NCI-H1694 treated with DMSO at 0.1 percent for 48 hours (cell line): Measurements from ENCODE around the gene SPTLC2.
A peak's percentile ranks its signal among the peaks of the same experiment; 100 is the strongest.
"Not testable (repeated sequence)": the region's sequence is repeated elsewhere in the genome, so short reads cannot be mapped to it uniquely, and the experiment has no call there.

Experiments
- DNase-seq: peaks from one replicate; lab custom pipeline; 2025; lab: John Stamatoyannopoulos, UW

SPTLC2 gene, protein sequence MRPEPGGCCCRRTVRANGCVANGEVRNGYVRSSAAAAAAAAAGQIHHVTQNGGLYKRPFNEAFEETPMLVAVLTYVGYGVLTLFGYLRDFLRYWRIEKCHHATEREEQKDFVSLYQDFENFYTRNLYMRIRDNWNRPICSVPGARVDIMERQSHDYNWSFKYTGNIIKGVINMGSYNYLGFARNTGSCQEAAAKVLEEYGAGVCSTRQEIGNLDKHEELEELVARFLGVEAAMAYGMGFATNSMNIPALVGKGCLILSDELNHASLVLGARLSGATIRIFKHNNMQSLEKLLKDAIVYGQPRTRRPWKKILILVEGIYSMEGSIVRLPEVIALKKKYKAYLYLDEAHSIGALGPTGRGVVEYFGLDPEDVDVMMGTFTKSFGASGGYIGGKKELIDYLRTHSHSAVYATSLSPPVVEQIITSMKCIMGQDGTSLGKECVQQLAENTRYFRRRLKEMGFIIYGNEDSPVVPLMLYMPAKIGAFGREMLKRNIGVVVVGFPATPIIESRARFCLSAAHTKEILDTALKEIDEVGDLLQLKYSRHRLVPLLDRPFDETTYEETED

DNA sequence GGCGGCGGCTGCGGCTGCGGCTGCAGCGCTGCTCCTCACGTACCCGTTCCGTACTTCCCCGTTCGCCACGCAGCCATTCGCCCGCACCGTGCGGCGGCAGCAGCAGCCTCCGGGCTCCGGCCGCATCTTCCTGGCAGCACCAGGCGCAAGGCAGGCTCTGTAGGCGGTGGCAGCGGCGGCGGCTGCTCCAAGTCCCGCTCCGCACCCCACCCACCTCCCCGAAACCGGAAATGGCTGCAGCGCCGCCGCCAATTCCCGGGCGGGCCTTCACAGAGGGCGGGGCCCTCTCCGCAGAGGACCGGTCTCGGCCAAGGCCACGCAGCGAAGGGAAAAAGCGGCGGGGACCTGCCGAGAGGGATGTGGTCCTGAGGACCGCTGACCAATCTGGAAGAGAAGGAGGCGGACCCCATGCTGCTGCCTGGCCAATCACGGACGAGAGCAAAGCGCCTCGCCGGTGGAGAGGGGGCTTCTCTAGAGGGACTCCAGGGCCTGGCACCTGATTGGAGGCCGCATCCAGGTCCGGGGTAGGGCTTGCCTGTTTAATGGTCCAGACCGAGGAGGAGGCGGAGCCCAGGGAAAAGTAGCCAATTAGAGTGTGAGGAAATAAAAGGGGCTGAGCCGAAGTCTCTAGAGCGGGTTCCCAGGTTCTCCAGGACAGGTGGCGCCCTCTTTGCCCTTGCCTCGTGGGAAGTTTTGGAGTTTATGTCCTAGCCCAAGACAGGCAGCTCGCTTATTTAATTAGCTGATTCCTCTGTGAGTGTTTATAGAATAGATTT, at the start of gene SPTLC2:
Gene SPTLC2, minus strand, starts transcription at position 184 of the 776 bp plus-strand sequence. Its CDS starts 58 bp downstream, at position 126.
- peak; percentile 100 for DNase-seq

DNA sequence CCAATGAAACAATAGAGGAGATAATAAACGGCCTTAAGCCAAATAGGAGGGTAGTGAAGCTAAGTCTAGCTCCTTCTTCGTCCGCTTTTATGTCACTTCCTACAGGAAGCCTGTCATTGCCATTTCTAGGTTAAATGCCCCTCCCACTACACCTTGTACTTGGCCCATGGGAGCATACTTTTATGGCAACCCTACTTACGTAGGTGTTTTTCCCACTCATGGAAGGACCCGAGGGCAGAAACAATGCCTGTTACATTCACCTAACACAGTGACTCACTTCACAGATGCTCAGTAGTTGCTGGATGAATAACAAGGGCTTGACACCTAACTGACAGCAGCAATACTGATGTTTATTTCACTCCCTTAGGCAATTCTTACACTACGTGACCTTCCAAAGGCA, 46.9 kb upstream of the SPTLC2 start:
- DNase-seq, result peak; percentile 59

DNA sequence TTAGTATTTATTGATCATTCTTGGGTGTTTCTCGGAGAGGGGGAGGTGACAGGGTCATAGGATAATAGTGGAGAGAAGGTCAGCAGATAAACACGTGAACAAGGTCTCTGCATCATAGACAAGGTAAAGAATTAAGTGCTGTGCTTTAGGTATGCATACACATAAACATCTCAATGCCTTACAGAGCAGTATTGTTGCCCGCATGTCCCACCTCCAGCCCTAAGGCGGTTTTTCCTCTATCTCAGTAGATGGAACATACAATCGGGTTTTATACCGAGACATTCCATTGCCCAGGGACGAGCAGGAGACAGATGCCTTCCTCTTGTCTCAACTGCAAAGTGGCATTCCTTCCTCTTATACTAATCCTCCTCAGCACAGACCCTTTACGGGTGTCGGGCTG, 45.1 kb upstream of the SPTLC2 start:
- DNase-seq, result not testable (repeated sequence)

DNA sequence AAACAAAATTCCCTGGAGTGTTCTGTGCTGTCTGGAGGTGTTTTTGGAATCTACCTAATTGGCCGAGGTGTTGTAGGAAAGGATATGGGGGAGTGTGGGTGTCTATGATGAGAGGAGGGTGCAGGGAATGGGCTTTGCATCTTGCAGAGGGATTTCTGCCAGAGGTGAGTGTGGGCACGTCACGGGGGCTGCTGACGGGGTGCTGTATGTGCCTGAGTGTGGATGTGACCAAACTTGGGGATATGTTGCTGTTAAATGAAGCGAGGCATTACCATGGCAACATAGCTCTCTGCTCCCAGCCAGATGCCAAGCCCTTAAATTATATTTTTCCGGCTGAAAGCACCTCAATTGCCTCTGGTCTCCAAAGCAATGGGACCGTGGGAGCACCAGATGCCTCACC, 44.3 kb upstream of the SPTLC2 start:
- DNase-seq, result peak; percentile 100

DNA sequence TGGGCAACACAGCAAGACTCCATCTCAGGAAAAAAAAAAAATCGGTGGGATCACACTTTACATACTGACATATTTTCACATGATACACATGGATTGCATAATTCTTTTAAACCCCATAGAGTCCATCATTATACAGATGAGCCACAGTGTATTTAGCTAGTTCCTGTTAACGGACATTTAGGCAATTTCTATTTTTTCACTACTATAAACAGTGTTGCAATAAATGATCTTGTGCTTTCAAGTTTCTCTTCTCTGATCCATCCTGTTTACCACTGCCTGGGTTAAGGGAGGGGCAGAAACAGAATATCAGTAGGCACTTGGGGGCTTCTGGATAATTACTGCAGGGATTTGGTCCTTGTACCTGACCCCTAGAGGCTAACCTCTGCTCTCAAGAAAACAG, 43.4 kb upstream of the SPTLC2 start:
- no peak for DNase-seq

DNA sequence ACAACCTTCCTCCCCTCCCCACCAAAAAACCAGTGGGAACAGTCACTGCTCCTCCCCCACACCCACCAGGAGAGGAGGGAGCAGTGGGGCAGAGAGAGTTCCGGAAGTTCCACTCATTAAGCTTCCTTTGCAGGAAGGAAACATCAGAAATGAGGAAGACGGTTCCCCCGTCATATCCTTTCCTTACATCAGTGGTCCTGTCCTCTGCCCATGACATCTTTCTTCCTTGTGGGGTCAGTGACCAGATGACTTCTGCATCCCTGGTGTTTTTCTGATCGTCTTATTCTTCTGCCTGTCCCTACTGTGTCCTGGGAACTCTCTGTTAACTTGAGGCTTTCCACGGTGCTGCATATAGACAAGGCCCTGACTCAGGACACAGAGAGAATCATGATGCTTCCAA, 40.8 kb upstream of the SPTLC2 start:
- DNase-seq, result no peak

DNA sequence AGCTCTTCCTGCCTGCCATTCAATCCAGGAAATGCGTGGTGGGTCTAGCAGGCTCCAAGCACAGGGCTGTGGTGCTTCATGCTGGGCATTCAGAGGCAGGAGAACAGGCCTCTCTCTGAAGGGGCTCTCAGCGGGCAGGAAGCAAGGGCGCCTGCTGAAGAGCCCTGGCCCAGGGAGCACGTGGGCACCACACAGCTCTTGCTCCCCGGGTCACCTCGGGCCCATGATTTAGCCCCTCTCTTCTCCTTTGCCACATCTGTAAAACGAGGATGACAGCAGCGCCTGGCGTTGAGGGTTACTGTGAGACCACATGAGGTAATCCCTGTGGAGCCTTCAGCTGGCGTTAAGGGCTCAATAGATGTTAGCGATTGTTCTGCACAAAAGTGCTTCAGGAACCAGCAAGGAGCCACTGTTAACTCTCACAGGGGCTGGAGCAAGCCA, 37.6 kb upstream of the SPTLC2 start:
- DNase-seq, result no peak

DNA sequence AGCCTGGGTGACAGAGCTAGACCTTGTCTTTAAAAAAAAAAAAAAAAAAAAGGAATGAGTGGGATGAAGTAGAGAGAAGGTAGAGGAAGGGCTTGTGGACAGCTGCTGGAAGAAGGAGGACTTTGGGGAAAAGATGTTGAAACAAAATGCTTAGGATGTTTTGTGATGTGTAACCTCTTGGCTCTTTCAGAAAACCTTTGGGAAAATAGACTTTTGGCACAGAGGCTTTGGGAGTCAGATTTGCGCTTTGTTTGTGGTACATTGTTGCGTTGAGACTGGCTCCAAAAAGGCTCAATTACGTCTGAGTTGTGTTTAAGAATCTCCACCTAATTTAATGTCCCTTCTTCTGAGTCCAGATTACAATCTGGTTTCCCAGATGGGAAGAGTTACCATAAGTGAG, 32.9 kb upstream of the SPTLC2 start:
- DNase-seq, result no peak

DNA sequence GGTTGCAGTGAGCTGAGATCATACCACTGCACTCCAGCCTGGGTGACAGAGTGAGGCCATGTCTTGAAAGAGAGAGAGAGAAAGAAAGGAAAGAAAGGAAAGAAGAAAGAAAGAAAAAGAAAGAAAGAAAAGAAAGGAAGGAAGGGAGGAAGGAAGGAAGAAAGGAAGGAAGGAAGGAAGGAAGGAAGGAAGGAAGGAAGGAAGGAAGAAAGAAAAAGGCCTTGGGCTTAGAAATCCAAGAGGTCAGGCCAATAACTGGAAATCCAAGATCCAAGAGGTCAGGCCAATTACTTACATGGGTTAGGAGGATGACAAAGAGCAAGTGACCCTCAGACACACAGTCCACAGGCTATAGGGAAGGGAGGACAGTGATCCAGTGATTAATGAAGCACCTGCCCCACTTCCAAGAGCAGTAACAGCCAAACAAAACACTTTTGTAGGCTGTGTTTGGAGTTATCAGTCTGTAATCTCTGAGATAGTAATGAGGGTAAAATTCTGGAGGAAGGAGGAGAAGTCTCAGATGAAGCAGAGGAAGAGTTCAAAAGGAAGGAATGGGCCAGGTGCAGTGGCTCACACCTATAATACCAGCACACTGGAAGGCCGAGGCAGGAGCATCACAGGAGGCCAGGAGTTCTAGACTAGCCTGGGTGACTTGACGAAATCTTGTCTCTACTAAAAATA, 32.2 kb upstream of the SPTLC2 start:
- DNase-seq, result no peak

DNA sequence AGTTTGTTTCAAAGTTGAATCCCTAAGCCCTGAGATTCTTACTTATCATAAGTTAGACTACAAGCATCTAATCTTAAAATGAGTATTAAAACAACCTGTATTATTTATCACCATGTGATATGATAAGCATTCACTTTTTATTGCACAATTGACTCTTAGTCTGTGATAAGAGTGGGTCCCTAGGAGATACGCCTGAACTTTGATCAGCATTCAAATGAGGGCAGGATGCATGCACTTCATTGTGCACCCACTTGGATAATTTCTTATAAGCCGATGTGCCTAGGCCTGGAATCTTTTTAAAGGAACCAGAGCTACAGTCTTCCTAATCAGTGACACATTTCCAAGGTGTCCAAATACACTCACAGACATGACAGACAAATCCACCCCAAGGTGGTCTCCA, 31.4 kb upstream of the SPTLC2 start:
- no peak for DNase-seq

DNA sequence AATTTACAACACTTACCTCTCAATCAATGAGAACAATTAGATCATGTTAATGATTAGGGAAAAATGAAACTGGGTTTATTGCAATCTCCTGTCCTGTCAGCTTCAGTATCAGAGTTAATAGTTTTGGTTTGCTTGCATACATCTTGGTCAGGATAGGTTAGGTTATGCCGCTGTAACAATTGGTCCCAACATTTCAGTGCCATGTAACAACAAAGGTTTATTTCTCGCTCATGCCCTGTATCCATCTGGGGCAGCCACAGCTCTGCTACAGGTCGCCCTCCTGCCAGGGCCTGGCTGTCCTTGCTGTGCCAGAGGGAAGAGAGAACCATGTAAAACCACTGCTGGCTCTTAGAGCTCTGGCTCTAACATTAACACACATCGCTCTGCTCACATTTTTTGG, 30.5 kb upstream of the SPTLC2 start:
- DNase-seq, result no peak

DNA sequence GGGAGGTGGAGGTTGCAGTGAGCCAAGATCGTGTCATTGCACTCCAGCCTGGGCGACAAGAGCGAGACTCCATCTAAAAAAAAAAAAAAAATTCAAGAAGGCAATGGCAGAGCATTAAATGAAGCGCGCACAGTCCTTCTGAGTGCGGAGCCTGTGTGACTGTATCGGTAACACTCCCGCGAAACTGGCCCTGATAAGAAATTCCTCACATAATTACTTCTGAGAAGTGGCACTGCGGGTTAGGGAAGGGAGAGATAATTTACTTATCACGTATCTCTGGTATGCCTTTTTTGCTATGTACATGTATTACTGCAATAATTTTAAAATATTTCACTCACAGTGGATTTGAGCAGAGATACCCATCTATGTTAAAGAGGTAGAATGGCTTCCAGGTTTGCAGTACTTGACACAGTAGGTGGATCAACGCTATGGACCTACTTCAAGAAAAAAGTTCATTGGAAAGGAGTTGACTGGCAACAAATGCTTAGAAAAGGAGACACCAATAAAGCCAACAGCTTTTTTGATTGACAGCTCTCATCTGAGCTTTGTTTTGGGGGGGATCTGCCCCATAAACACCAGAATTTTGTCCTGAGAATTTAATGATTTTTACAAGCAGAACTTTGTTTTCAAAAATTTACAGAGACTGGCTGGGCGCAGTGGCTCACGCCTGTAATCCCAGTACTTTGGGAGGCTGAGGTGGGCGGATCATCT, 29.2 kb upstream of the SPTLC2 start:
- no peak for DNase-seq

DNA sequence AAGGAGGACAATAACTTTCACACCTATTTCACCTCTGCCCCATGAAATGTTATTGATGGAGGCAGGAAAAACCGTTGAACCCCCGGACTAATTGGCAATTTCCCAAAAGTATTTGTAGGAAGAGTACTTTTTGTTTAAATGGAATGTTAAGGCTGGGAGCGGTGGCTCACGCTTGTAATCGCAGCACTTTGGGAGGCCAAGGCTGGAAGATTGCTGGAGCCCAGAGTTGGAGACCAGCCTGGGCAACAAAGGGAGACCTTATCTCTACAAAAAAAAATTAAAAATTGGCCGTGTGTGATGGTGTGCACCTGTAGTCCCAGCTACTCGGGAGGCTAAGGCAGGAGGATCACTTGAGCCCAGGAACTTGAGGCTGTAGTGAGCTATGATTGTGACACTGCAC, 26.0 kb upstream of the SPTLC2 start:
- DNase-seq, result no peak

DNA sequence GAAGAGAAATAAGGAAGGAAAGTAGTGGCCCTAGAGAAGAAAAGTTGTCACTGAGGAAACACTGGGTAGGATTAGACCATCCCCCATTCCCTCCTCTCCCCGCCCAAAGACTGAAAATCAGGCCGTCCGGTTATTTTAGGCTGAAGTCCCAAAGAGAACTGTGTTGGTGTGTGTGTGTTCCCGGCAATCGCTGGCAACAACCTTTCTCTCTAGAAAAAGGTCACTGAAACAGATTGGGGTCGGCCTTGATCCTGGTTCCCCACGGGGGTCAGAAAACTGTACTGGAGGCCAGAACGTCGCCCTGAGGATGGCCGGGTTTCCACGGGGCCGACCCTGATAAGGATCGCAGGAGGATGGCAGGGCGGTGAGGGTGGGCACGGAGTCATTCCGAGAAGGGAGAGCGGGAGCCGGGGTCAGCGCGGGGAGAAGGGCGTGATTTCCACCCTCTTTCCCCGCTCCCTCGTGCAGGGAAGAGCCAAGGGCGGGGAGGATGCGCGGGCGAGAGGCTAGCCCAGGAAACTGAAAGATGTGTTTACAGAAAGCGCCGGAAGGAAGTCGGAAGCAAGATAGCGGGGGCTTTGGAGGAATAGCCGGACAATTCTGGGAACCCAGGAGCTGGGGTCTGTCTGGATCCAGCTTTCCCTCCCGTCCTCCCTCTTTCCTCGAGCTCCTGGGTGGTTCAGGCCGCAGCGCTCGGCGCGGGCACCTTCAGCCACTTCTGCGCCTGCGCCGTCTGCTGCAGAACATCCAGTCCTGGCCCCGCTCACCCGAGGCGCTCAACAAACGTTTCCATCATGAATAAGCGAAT, 25.3 kb upstream of the SPTLC2 start:
- no peak for DNase-seq

DNA sequence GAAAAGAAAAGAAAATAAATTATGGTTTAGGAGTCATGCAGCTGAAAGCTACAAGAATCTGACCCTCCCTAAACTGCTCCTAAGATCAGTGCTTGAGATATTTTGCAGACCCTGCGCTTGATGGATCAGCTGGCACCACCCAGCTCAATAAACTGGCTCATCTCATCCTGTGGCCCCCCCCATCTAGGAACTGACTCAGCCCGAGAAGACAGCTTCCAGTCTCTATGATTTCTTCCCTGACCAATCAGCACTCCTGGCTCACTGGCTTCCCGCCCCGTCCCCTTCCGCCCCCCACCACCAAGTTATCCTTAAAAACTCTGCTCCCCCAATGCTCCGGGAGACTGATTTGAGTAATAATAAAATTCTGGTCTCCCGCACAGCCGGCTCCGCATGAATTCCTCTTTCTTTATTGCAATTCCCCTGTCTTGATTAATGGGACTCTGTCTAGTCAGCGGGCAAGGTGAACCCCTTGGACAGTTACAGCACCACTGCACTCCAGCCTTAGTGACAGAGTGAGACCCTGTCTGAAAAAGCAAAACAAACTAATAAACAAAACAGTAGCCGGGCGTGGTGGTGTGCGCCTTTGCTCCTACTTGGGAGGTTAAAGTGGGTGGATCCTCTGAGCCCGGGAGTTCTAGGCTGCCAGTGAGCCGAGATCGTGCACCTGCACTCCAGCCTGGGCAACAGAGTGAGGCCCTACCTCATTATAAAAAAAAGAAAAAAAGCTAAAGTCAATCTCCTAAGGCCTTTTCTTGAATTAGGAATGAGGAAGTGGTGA, 24.5 kb upstream of the SPTLC2 start:
- DNase-seq, result no peak

DNA sequence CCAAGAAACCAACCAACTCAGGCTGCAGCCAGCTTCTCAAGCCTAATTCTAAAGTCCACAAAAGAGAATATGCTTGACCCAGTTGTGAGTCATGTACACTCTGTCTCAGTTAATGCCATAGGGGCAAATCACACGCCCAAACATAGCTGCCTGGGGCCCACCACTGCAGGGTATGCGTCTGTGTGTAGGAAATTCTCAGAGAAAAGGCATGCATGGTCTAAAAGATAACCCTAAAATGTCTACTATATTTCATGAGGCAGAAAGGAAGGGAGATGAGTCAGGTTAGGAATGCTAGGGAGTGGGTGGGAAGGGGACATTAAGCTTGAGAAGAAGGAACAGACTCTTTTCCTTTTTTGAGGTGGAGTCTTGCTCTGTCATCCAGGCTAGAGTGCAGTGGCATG, 22.3 kb upstream of the SPTLC2 start:
- no peak for DNase-seq

DNA sequence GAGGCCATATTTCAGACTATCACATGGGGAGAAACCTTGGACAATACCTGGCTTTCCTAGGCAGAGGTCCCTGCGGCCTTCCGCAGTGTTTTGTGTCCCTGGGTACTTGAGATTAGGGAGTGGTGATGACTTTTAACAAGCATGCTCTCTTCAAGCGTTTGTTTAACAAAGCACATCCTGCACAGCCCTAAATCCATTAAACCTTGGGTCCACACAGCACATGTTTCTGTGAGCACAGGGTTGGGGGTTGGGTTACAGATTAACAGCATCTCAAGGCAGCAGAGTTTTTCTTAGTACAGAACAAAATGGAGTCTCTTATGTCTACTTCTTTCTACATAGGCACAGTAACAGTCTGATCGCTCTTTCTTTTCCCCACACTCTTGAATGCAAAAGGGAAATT, 19.4 kb upstream of the SPTLC2 start:
- DNase-seq, result not testable (repeated sequence)

DNA sequence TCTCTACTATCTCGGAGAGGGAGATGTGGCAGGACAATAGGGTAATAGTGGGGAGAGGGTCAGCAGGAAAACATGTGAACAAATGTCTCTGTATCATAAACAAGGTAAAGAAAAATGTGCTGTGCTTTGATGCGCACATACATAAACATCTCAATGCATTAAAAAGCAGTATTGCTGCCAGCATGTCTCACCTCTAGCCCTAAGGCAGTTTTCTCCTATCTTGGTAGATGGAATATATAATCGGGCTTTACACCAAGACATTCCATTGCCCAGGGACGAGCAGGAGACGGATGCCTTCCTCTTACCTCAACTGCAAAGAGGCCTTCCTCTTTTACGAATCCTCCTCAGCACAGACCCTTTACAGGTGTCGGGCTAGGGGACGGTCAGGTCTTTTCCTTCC, 19.0 kb upstream of the SPTLC2 start:
- not testable (repeated sequence) for DNase-seq

DNA sequence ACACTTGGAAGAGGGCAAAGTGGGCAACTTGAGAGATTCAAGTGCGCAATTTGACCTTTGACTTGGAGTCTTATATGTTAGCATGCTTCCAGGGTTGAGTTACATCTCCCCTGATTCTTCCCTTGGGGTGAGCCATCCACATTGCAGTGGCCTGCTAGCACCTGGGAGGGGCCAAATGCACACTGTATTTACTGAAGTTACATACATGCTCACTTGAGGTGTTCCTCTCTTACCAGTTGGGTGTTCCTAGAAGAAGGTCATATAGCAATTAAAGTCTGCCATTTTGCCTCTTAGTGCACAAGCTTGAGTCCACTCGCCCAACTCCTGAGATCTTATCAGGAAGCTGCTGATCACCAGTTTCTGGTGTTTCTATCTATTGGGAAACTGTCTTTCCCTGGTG, 13.7 kb upstream of the SPTLC2 start:
- no peak for DNase-seq

DNA sequence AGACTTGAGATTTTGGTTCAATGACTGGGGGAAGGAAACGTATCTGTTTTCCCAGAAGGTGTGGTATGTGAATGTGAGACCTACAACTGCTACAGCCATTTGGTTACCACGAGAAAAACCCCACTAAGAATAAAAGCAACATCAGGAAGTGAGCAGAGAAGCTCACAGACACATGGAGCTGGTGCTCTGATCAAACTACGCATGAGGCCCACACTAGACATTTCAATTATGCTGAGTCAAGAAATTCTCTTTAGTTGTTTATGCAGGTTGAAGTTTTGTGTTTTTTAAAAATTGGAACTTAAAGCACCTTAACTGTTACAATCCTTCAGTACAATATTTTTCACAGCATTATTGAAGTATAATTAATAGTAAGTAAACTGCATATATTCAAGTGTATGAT, 8.9 kb upstream of the SPTLC2 start:
- DNase-seq, result no peak
